GM12801 (cell line): ENCODE results near the gene SUN2.

Experiments used
- TF ChIP-seq, protein P1 (sequence below): IDR thresholded peaks from one replicate; pipeline ENCODE4 v1.5.1; 2011; ENCODE audit warnings: control low read depth; ENCODE audit not compliant: insufficient read length; ENCODE audit errors: extremely low read depth

SUN2 gene

GRCh38 chr22:38775656-38776055, 19.9 kb upstream of the SUN2 start:
- TF ChIP-seq, protein P1, sequence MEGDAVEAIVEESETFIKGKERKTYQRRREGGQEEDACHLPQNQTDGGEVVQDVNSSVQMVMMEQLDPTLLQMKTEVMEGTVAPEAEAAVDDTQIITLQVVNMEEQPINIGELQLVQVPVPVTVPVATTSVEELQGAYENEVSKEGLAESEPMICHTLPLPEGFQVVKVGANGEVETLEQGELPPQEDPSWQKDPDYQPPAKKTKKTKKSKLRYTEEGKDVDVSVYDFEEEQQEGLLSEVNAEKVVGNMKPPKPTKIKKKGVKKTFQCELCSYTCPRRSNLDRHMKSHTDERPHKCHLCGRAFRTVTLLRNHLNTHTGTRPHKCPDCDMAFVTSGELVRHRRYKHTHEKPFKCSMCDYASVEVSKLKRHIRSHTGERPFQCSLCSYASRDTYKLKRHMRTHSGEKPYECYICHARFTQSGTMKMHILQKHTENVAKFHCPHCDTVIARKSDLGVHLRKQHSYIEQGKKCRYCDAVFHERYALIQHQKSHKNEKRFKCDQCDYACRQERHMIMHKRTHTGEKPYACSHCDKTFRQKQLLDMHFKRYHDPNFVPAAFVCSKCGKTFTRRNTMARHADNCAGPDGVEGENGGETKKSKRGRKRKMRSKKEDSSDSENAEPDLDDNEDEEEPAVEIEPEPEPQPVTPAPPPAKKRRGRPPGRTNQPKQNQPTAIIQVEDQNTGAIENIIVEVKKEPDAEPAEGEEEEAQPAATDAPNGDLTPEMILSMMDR, result no peak

DNA sequence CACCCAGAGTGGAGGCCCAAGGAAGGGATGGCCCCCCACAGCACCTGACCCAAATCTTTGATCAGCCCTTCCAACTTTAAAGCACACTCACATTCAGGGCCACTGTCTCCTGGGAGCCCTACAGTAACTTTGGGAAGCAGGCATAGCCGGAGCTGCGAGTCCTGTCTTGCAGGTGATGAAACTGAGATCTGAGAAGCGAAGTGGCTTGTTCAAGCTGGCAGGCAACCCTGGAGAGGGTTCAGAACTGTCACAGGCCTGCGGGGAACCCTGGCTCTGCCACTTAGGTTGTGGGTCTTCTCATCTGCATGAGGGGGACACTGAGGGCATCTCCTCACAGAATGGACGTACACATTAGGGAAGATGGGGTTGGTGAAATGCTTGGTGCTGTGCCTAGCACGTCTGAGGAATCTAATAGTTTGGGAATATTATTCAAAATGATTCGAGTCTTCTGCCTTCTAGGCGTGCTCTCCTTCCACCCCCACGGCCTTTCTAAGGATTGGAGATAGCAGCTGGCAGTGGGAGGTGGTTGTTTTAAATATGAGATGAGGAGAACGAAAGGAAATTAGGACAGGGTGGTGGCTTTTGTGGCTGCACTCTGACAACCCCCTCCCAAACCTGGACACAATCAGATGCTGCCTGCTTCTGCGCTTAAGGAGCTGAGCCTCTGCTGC, 18.8 kb upstream of the SUN2 start:
- TF ChIP-seq, protein P1, result no peak

DNA sequence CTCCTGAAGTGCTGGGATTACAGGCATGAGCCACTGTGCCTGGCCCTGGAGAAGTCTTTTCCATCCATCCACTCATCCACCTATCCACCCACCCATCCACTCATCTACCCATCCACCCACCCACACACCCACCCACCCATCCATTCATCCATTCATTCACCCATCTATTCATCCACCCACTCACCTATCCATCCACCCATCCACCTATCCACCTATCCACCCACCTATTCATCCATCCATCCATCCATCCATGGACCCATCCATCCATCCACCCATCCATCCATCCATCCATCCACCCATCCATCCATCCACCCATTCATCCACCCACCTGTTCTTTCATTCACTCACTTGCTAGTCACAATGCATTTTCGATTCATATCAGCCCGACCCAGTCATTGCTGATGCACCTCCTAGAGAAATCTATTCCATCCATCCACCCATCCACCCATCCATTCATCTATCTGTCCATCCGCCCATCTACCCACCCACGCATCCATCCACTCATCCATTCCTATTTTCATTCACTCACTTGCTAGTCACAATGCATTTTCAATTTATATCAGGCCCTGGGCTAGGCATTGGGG, 17.7 kb upstream of the SUN2 start:
- TF ChIP-seq, protein P1, result no peak

GRCh38 chr22:38772623-38772873, 16.8 kb upstream of the SUN2 start:
- TF ChIP-seq, protein P1, result no peak

DNA sequence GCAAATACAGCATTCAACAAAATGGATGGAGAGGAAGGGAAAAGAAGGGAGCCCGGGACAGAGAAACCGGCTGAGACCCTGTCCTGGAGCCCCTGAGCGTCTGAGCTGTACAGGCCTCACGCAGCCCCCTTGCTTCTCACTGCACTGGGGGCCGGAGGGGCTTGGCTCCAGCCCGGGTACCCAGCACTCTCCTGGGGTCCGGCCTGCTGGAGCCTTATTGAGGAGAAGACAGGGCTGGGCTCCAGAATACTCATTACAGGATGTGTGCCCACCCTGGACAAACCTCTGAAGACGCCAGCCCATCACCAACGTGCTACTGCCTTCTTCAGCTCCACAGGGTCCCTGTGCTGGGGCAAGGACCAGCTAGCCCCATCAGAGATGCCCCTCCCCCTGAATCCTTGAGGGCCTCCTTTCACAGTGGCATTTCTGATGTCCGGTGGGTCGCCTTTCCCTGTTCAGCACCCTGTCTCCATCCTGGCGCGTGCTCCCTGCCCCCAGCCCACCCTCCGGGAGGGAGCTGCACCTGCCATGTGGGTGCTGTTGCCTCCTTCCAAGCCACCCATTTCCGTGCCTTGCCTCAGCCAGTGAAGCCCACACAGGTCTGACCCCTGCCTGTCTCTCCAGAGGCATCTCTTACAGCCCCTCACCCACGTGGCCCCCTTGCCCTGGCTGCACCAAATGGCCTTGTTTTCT, 14.6 kb upstream of the SUN2 start:
- TF ChIP-seq, protein P1, result no peak

DNA sequence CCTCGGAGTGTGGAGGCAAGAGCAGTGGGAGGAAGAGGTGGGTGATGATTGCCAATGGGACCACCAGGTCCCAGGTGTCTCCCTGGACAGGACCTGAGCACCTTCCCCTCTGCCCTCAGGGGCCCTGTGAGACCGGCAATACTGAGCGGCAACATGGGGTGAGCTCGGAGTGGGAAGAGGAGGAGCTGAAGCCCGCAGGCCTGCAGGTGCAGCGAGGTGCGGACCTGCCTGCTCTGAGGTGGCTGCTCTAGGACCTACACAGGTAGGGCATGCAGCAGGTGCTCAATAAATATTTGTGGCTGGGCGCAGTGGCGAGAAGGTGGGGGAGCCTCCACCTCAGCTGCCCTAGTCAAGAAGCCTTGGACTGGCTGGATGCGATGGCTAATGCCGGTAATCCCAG, 12.2 kb upstream of the SUN2 start:
- TF ChIP-seq, protein P1, result no peak

- TF ChIP-seq, protein P1, result no peak
Observed at GRCh38 chr22:38767313-38767712, 11.5 kb upstream of the SUN2 start.
